Keratinocyte (primary cell): ENCODE measurements around the gene TNIK.

Source experiments
- CTCF ChIP-seq, 3 experiments: IDR thresholded peaks in 1 of 3; conservative IDR thresholded peaks in 1 of 3; optimal IDR thresholded peaks in 1 of 3; 2 replicates in 2 of 3; 3 replicates in 1 of 3; pipeline versions ENCODE3 to v1.5.1; 2011; ENCODE audit warnings: low read length in 3 of 3, mild to moderate bottlenecking in 3 of 3, moderate library complexity in 2 of 3, control low read depth in 1 of 3, inconsistent platforms in 1 of 3; ENCODE audit not compliant: insufficient read depth in 2 of 3; ENCODE audit errors: extremely low read depth in 1 of 3
- EZH2 ChIP-seq: IDR thresholded peaks from one replicate; pipeline ENCODE4 v1.6.1; 2012; ENCODE audit warnings: inconsistent platforms, mild to moderate bottlenecking, low read length, moderate library complexity

DNA sequence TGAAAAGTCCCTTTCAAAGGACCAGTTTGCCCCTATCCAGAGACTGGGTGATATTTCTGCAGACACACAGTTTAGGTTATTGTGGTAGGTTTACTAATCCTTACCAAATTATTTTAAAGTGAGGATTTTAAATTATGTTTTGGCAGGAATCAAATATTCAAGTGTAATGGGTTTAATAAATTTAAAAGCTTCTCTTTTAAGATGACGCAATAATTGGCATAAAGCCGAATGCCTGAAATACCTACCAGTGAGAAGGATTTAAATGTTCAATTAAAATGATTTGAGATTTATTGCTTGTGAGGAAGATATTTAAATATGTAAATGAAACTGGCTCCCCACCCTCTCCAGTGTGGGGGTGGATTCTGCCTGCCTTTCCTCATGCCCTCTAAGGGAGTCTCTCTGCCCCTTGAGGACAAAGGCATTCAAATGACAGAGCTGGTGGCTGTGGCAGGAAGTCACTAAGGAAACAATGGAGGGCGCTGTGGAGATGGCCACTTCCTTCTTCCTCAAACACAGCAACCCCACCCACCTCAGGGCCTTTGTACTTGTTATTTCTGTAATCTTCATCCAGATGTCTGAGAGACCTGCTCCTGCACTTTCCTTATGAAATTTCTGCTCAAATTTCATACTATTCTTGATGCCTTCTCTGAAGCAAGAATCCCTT is 131.7 kb downstream of the TNIK start:
- TF ChIP-seq CTCF (optimal IDR thresholded peaks at IDR 0.05 in 1 of 3, IDR thresholded peaks at IDR 0.05 in 1 of 3, conservative IDR thresholded peaks at IDR 0.05 in 1 of 3; ENCODE audit: extremely low read depth in 1 of 3, insufficient read depth in 2 of 3, low read length in 3 of 3) (peak; percentile 11 to 59 (median 17)), EZH2 (no peak)
